K562 (cell line): ENCODE data around the gene ATP6V1F. TPM values are rescaled to one million over a fixed set of nuclear protein-coding genes. Genes with fewer than 3 reads are reported as not detected.

ENCODE experiments used
- ATF1 ChIP-seq, 2 experiments: fragments of 450-650 bp in 1 of 2; IDR thresholded peaks; 2 replicates each; pipeline ENCODE4 v1.6.1; 2016; ENCODE audit warnings: missing compliant biosample characterization in 1 of 2, missing genetic modification characterization in 1 of 2
- E2F3 ChIP-seq: fragments of 250-450 bp; sonication (Bioruptor Pico); IDR thresholded peaks from 2 replicates; pipeline ENCODE4 v1.4.0; 2020; ENCODE audit warnings: mild to moderate bottlenecking
- FOSL1 ChIP-seq: fragments of 200-800 bp; sonication (Bioruptor generic); conservative IDR thresholded peaks from 2 replicates; pipeline ENCODE4 v1.6.1; 2016; ENCODE audit warnings: missing genetic modification characterization, missing compliant biosample characterization
- FOXA1 ChIP-seq: fragments of 450-650 bp; IDR thresholded peaks from 2 replicates; pipeline ENCODE4 v1.6.1; 2016; ENCODE audit warnings: mild to moderate bottlenecking, borderline replicate concordance
- GABPA ChIP-seq: fragments of 200-800 bp; sonication (Bioruptor generic); conservative IDR thresholded peaks from 2 replicates; pipeline ENCODE4 v1.6.1; 2016; ENCODE audit warnings: low read depth, missing genetic modification characterization, missing compliant biosample characterization
- HDAC3 ChIP-seq: fragments of 450-650 bp; IDR thresholded peaks from 2 replicates; pipeline ENCODE4 v1.6.1; 2018; ENCODE audit warnings: borderline replicate concordance, mild to moderate bottlenecking, moderate library complexity; ENCODE audit not compliant: partially characterized antibody
- NCOA6 ChIP-seq: fragments of 450-650 bp; IDR thresholded peaks from 2 replicates; pipeline ENCODE4 v1.6.1; 2017; ENCODE audit warnings: mild to moderate bottlenecking
- NFIX ChIP-seq: fragments of 250-450 bp; sonication (Bioruptor Pico); IDR thresholded peaks from 2 replicates; pipeline ENCODE4 v1.4.0; 2020; ENCODE audit warnings: low read depth, mild to moderate bottlenecking, moderate library complexity
- NUFIP1 ChIP-seq: fragments of 450-650 bp; IDR thresholded peaks from 2 replicates; pipeline ENCODE4 v1.6.1; 2018; ENCODE audit not compliant: partially characterized antibody
- RBM17 ChIP-seq: fragments of 200-400 bp; formaldehyde crosslinking; IDR thresholded peaks from 2 replicates; pipeline ENCODE4 v1.6.1; 2017; ENCODE audit warnings: low read depth, mild to moderate bottlenecking, low read length, borderline replicate concordance
- RBM25 ChIP-seq: fragments of 200-400 bp; formaldehyde crosslinking; IDR thresholded peaks from 2 replicates; pipeline ENCODE4 v1.6.1; 2018; ENCODE audit warnings: low read length, low read depth, moderate library complexity; ENCODE audit not compliant: severe bottlenecking
- RUNX1 ChIP-seq: sonication (generic); IDR thresholded peaks from 2 replicates; pipeline ENCODE4 v1.6.1; 2016; ENCODE audit warnings: antibody characterized with exemption, low read depth
- SETDB1 ChIP-seq: IDR thresholded peaks from one replicate; pipeline ENCODE4 v1.6.1; 2012; ENCODE audit warnings: low read length, control low read depth, inconsistent platforms
- SMAD3 ChIP-seq: fragments of 450-650 bp; formaldehyde crosslinking; conservative IDR thresholded peaks from 2 replicates; pipeline ENCODE4 v1.4.0; 2020; ENCODE audit warnings: mild to moderate bottlenecking
- SNRNP70 ChIP-seq: fragments of 200-400 bp; formaldehyde crosslinking; optimal IDR thresholded peaks from 2 replicates; pipeline ENCODE3; 2017; ENCODE audit warnings: low read depth, low read length
- TFAM ChIP-seq: fragments of 250-450 bp; sonication (Bioruptor Pico); conservative IDR thresholded peaks from 2 replicates; pipeline ENCODE4 v1.5.0; 2021; ENCODE audit warnings: mild to moderate bottlenecking, moderate library complexity
- ZFPM2 ChIP-seq: fragments of 250-450 bp; sonication (Bioruptor Pico); IDR thresholded peaks from 2 replicates; pipeline ENCODE4 v1.5.1; 2022; ENCODE audit warnings: mild to moderate bottlenecking
- ZNF217 ChIP-seq: sonication (generic); formaldehyde crosslinking; IDR thresholded peaks from 2 replicates; pipeline ENCODE4 v1.8.0; 2022; ENCODE audit warnings: mild to moderate bottlenecking, missing genetic modification reagents
- ZNF778 ChIP-seq: fragments of 450-650 bp; formaldehyde crosslinking; IDR thresholded peaks from 2 replicates; pipeline ENCODE4 v1.4.0; 2020; ENCODE audit warnings: mild to moderate bottlenecking, moderate library complexity
- polyA plus RNA-seq, 8 experiments: library from polyadenylated mRNA; depleted of rRNA in 4 of 8; stranded (reverse) in 5 of 8; unstranded in 3 of 8; fragments of >200 nt; fragmentation: Nextera tagmentation in 2 of 8; fragmentation: Illumina TruSeq in 1 of 8; extraction: Ambion mirVana in 2 of 8; extraction: Trizol in 1 of 8; gene quantifications; 2 replicates each; pipeline versions ENCODE4 v1.2.1 to v1.2.3, GENCODE V29; 2011 to 2014; ENCODE audit warnings: inconsistent platforms in 1 of 8, missing spikeins in 1 of 8
- total RNA-seq, 7 experiments: library from RNA; depleted of rRNA in 6 of 7; stranded (reverse); fragments of >200 nt in 6 of 7; fragmentation: Illumina TruSeq in 2 of 7; extraction: Trizol in 2 of 7; gene quantifications; 2 replicates each; pipeline versions ENCODE4 v1.2.1 to v1.2.3, GENCODE V29; 2011 to 2021; ENCODE audit warnings: low replicate concordance in 1 of 7
- TF ChIP-seq, protein P1 (sequence below): fragments of 250-450 bp; sonication (Bioruptor Pico); IDR thresholded peaks from 2 replicates; pipeline ENCODE4 v1.4.0; 2020; ENCODE audit warnings: mild to moderate bottlenecking, moderate library complexity
- TF ChIP-seq, protein P2 (sequence below): fragments of 450-650 bp; IDR thresholded peaks from 2 replicates; pipeline ENCODE4 v1.6.1; 2016; ENCODE audit warnings: borderline replicate concordance
- TF ChIP-seq, protein P3 (sequence below): sonication (generic); formaldehyde crosslinking; IDR thresholded peaks from 2 replicates; pipeline ENCODE4 v1.8.0; 2022; ENCODE audit warnings: missing genetic modification reagents, mild to moderate bottlenecking, moderate library complexity, borderline replicate concordance
- TF ChIP-seq, protein P4 (sequence below): fragments of 450-650 bp; IDR thresholded peaks from 2 replicates; pipeline ENCODE4 v1.6.1; 2018; ENCODE audit warnings: mild to moderate bottlenecking, low read depth; ENCODE audit not compliant: partially characterized antibody

ATP6V1F gene
- total and polyA plus RNA-seq, 9 of the 15 experiments (the other 6 are each of a cell fraction or from before 2014, with no cell fraction given) = 206 to 1,123 (median 542) TPM

DNA sequence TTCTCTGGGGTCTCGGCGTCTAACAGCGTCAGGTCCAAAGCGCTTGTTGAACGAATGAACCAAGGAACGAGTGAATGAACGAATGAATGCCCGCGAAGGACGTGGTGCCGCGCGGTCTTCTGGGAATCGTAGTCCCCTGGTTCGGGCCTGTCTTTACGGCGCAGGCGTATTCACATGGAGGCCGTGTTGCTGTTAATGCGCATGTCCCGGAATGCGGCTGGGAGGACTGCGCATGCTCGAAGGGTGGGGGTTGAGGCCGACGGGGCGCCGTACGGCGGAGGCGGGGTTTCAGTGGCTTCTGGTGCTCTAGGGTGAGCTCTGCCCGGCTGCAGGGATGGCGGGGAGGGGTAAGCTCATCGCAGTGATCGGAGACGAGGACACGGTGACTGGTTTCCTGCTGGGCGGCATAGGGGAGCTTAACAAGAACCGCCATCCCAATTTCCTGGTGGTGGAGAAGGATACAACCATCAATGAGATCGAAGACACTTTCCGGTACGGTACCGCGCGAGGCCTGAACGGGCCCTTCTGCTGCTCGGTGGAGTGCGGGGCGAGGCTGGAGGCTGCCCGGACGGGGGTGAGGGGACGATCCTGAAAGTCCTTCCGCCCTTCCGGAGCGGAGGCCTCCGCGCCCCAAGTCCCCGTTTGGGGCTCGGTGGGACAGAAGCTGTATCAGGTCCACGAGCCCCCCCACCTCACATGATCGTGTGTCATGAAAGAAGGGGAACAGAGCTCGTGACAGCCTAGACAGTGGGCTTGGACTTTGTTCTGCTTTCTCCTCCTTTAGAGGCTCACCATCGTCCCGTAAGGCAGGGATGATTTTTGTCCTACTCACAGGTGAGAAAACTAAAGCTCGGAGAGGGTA is at the start of gene ATP6V1F (continued):
- TF ChIP-seq NCOA6 (no peak), SMAD3 (no peak), GABPA (tag) (no peak), RBM25 (no peak), RBM17 (no peak), TFAM (CRISPR knock-in tag) (no peak), ZNF217 (CRISPR knock-in tag) (no peak), HDAC3 (no peak), E2F3 (peak; percentile 54; the same call in 1 of the 2 replicates), RUNX1 (0 out of 2 replicates have a peak, but pooled peaks have one; percentile 63), ZFPM2 (CRISPR knock-in tag) (no peak), SNRNP70 (no peak), SETDB1 (no peak), FOXA1 (no peak), NFIX (no peak), NUFIP1 (no peak), ZNF778 (CRISPR knock-in tag) (no peak), FOSL1 (no peak; the same call in 1 of the 2 replicates), ATF1 (CRISPR knock-in tag; IDR thresholded peaks at IDR 0.05) (no peak), ATF1 (tag; IDR thresholded peaks at IDR 0.05) (peak; percentile 96)
- TF ChIP-seq, protein P1, sequence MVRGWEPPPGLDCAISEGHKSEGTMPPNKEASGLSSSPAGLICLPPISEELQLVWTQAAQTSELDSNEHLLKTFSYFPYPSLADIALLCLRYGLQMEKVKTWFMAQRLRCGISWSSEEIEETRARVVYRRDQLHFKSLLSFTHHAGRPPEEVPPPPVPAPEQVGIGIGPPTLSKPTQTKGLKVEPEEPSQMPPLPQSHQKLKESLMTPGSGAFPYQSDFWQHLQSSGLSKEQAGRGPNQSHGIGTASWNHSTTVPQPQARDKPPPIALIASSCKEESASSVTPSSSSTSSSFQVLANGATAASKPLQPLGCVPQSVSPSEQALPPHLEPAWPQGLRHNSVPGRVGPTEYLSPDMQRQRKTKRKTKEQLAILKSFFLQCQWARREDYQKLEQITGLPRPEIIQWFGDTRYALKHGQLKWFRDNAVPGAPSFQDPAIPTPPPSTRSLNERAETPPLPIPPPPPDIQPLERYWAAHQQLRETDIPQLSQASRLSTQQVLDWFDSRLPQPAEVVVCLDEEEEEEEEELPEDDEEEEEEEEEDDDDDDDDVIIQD (CRISPR knock-in tag) = no peak
- TF ChIP-seq, protein P2, sequence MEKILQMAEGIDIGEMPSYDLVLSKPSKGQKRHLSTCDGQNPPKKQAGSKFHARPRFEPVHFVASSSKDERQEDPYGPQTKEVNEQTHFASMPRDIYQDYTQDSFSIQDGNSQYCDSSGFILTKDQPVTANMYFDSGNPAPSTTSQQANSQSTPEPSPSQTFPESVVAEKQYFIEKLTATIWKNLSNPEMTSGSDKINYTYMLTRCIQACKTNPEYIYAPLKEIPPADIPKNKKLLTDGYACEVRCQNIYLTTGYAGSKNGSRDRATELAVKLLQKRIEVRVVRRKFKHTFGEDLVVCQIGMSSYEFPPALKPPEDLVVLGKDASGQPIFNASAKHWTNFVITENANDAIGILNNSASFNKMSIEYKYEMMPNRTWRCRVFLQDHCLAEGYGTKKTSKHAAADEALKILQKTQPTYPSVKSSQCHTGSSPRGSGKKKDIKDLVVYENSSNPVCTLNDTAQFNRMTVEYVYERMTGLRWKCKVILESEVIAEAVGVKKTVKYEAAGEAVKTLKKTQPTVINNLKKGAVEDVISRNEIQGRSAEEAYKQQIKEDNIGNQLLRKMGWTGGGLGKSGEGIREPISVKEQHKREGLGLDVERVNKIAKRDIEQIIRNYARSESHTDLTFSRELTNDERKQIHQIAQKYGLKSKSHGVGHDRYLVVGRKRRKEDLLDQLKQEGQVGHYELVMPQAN = peak; percentile 89
- TF ChIP-seq, protein P3, sequence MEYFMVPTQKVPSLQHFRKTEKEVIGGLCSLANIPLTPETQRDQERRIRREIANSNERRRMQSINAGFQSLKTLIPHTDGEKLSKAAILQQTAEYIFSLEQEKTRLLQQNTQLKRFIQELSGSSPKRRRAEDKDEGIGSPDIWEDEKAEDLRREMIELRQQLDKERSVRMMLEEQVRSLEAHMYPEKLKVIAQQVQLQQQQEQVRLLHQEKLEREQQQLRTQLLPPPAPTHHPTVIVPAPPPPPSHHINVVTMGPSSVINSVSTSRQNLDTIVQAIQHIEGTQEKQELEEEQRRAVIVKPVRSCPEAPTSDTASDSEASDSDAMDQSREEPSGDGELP = peak; percentile 76; the same call in 1 of the 2 replicates
- TF ChIP-seq, protein P4, sequence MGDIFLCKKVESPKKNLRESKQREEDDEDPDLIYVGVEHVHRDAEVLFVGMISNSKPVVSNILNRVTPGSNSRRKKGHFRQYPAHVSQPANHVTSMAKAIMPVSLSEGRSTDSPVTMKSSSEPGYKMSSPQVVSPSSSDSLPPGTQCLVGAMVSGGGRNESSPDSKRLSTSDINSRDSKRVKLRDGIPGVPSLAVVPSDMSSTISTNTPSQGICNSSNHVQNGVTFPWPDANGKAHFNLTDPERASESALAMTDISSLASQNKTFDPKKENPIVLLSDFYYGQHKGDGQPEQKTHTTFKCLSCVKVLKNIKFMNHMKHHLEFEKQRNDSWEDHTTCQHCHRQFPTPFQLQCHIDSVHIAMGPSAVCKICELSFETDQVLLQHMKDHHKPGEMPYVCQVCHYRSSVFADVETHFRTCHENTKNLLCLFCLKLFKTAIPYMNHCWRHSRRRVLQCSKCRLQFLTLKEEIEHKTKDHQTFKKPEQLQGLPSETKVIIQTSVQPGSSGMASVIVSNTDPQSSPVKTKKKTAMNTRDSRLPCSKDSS = no peak
